ENCODE results near the gene ADAMTSL1.

GRCh38 chr9:18676525-18676924 is 202.6 kb downstream of the ADAMTSL1 start:
- no peak for TF ChIP-seq CTCF (conservative IDR thresholded peaks at IDR 0.05 in 1 of 2, IDR thresholded peaks at IDR 0.05 in 1 of 2; ENCODE audit: extremely low read depth in 1 of 2, insufficient read depth in 1 of 2, low read depth in 1 of 2, low read length in 2 of 2)
- no peak for TF ChIP-seq EZH2 (IDR thresholded peaks at IDR 0.05; ENCODE audit: borderline replicate concordance, low read length)

All from mammary epithelial cell (primary cell).